Measurements from ENCODE around the gene BEND5.
A peak's percentile ranks its signal among the peaks of the same experiment; 100 is the strongest.

Gene BEND5

DNA sequence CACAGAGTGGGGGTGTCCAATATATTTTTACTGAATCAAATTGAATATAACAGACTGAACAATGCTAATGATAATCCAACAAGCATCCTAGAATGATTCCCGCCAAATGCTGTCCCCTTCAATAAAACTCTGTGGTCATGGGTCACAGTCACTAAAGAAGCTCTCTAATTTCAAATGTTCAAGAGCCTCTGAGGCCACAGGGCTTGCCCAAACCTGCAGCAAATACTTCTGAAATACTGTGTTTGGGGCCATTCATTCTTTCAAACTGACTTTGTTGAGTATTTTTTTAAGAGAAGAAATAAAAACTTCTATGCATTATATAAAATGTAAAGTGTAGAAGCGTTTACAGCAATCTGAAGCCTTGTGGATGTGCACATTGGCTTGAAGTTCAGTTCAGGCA, 7.6 kb upstream of the BEND5 start:
- TF ChIP-seq, protein P1, sequence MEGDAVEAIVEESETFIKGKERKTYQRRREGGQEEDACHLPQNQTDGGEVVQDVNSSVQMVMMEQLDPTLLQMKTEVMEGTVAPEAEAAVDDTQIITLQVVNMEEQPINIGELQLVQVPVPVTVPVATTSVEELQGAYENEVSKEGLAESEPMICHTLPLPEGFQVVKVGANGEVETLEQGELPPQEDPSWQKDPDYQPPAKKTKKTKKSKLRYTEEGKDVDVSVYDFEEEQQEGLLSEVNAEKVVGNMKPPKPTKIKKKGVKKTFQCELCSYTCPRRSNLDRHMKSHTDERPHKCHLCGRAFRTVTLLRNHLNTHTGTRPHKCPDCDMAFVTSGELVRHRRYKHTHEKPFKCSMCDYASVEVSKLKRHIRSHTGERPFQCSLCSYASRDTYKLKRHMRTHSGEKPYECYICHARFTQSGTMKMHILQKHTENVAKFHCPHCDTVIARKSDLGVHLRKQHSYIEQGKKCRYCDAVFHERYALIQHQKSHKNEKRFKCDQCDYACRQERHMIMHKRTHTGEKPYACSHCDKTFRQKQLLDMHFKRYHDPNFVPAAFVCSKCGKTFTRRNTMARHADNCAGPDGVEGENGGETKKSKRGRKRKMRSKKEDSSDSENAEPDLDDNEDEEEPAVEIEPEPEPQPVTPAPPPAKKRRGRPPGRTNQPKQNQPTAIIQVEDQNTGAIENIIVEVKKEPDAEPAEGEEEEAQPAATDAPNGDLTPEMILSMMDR (conservative IDR thresholded peaks at IDR 0.05), result no peak

DNA sequence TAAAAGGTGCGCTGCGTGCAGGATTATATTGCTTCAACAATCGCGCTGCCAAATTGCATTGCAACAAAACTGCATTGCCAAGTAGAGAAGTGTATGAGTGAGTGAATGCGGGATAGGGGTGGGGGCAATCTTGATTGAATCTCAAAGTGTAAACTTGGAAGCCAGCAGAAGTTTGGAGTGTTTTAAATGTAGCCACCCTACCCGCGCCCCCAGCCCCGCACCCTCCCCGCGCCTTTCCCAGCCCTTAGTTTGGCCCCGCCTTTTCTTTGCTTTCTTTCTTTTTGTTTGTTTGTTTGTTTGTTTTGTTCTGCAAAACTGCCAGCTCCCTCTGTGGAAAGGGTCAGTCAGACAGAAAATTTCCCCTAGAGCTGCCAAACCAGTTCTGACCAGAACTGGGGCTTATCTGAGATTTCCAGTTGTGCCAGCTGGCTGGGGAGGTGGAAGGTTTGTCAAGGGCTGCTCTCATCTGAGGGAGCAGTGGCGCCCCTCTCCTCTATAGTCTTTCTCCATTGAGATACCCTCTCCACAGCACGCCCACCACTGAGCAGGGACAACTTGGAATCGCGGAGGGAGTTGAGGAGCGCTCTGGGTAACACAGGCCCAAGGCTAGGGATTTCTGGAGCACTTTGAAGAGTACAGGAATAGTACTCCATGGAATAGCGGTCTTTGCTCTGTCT, 666 bp upstream of the BEND5 start:
- H3K27ac ChIP-seq, result peak overlapping the region; percentile 66
- TF ChIP-seq, protein P1 (conservative IDR thresholded peaks at IDR 0.05), result no peak

More for the DNA sequence above, 7.6 kb upstream of the BEND5 start:
- no peak overlapping the region for H3K27ac ChIP-seq

DNA sequence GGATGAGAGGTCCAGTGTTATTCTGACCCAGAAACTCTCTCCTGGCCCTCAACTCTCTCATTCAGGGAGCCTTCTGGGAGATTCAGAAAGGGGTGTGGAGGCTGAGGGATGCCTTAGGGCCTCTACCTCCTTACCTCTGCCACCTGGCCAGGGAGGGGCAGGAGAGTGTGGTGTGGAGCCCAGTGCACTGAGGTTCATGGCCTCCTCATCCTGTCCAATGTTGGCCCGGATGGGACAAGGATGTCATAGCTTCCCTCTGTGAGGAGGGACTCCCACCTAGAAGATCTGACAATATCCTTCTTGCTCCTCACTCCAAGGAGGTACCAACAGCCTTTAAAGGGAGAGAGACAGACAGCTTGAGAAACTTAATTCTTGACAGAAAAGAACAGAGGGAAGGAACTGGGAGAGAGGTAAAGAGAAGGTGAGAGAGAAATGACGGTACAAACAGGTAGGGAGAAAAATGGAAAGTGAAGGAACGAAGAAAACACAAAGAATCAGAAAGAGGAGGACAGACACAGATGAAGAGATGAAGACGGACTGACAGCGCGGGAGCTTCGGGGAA, 779 bp downstream of the BEND5 start:
- TF ChIP-seq, protein P1 (conservative IDR thresholded peaks at IDR 0.05), result no peak
- H3K27ac ChIP-seq, result peak overlapping the region; percentile 66; the same call in 1 of the 2 replicates

DNA sequence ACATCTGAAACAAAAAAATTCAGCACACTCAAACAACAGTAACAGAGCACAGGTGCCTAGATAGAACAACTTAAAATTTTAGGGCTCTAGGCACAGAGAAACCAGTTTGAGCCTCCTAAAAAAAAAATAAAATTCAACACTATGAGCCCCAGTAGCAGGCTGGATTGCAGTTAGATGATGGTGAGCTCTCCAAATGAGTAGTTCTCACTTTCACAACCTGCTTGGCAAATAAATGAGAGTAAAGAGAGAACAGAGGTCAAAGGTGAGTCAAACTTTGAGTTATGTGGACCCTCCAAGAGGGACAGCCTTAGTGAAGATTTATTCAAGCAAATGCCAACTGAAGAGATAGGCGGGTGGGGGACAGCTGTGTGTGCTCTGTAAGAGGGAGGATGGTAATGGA, 3.6 kb downstream of the BEND5 start:
- TF ChIP-seq, protein P1 (conservative IDR thresholded peaks at IDR 0.05), result no peak
- H3K27ac ChIP-seq, result no peak overlapping the region

DNA sequence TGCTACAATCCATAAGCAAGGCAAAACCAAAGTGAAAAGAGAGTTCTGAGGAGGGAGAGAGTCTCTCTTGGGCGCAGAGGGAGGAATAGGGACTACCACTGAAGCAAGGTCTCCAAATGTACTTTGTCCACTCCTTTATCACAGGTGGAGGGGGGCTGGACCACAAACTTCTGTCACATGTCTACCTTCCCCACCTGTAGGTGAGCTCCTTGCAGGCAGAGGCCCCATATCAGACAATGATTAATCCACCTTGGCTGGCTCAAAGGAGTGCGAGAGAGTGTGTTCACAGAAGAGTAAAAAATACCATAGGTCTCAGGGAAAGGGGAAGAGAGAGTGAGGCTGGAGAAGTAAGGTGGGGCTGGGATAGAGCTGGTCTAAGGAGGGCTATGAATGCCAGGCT, 4.5 kb downstream of the BEND5 start:
- no peak overlapping the region for H3K27ac ChIP-seq
- TF ChIP-seq, protein P1 (conservative IDR thresholded peaks at IDR 0.05), result no peak

DNA sequence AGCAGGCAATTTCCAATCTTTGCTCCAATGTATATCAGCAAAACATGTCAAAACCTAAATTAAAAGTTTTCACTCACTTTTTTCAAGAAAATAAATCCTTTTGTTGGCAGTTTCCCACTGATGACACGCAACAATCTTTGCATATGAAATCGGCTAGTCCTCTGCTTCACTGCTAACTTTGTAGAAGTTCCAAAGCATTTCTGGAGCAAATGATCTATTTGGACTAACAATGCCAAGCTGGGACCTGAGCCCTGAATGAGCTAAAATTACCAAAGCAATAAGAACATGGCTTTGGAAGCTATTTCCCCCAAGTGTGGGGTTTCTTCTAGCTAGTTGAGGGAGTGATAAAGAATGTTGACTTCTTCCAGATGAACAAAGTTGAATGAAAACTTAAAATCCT, 5.1 kb downstream of the BEND5 start:
- TF ChIP-seq, protein P1 (conservative IDR thresholded peaks at IDR 0.05), result no peak

DNA sequence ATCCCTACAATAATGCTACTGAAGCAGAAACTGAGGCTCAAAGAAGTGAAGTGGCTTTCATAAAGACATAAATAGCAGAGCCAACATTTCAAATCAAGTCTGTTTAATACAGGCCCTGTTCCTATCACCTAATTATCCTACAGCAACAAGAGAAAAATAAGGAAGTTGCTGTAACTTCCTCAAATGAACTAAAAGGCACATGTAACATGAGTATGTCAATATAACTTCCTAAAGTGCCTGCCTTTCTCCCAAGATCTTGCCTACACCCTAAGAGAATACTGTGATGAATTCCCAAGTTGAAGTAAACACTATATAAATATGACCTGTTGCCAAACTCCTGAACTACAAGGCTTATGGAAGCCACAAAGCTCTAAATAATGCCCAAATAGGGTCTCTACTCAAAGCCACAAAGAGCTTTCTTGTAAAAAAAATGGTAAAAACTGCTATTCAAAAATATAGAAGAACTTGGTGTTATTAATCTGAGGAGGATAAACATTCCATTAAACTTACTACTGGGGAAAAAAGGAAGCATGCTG, 8.6 kb downstream of the BEND5 start:
- TF ChIP-seq, protein P1 (conservative IDR thresholded peaks at IDR 0.05), result no peak

More for the DNA sequence above, 5.1 kb downstream of the BEND5 start:
- no peak overlapping the region for H3K27ac ChIP-seq

More for the DNA sequence above, 8.6 kb downstream of the BEND5 start:
- H3K27ac ChIP-seq, result no peak overlapping the region
